ENCODE data around the gene ELF1.

Gene ELF1

GRCh38 chr13:41006978-41007743 is 12.0 kb downstream of the ELF1 start:
- no peak for DNase-seq (ENCODE audit: low read depth in 3 of 3)

GRCh38 chr13:41006306-41006705 is 12.8 kb downstream of the ELF1 start:
- no peak for DNase-seq (ENCODE audit: low read depth in 3 of 3)

- no peak for DNase-seq (ENCODE audit: low read depth in 3 of 3)
Measured at GRCh38 chr13:41005704-41006103, 13.4 kb downstream of the ELF1 start.

- no peak for DNase-seq (ENCODE audit: low read depth in 3 of 3)
Measured at GRCh38 chr13:41004875-41005693, 14.0 kb downstream of the ELF1 start.

- no peak for DNase-seq (ENCODE audit: low read depth in 3 of 3)
Measured at GRCh38 chr13:41002606-41003005, 16.5 kb downstream of the ELF1 start.

- no peak for DNase-seq (ENCODE audit: low read depth in 3 of 3)
Measured at GRCh38 chr13:41001695-41002094, 17.4 kb downstream of the ELF1 start.

GRCh38 chr13:40999416-40999815 is 19.7 kb downstream of the ELF1 start:
- DNase-seq (ENCODE audit: low read depth in 3 of 3): no peak

GRCh38 chr13:40996426-40997092 is 22.6 kb downstream of the ELF1 start:
- no peak for DNase-seq (ENCODE audit: low read depth in 3 of 3)

GRCh38 chr13:40995997-40996396 is 23.1 kb downstream of the ELF1 start:
- no peak for DNase-seq (ENCODE audit: low read depth in 3 of 3)

- DNase-seq (ENCODE audit: low read depth in 3 of 3): no peak
Measured at GRCh38 chr13:40994581-40995230, 24.4 kb downstream of the ELF1 start.

GRCh38 chr13:40993987-40994386 is 25.1 kb downstream of the ELF1 start:
- no peak for DNase-seq (ENCODE audit: low read depth in 3 of 3)

- DNase-seq (ENCODE audit: low read depth in 3 of 3): no peak
Measured at GRCh38 chr13:40992678-40993518, 26.2 kb downstream of the ELF1 start.

- DNase-seq (ENCODE audit: low read depth in 3 of 3): no peak
Measured at GRCh38 chr13:40987606-40988280, 31.4 kb downstream of the ELF1 start.

- DNase-seq (ENCODE audit: low read depth in 3 of 3): no peak
Measured at GRCh38 chr13:40986101-40986856, 32.8 kb downstream of the ELF1 start.

GRCh38 chr13:40985381-40986100 is 33.6 kb downstream of the ELF1 start:
- no peak for DNase-seq (ENCODE audit: low read depth in 3 of 3)

GRCh38 chr13:40984668-40985366 is 34.3 kb downstream of the ELF1 start:
- no peak for DNase-seq (ENCODE audit: low read depth in 3 of 3)

GRCh38 chr13:40983725-40984667 is 35.1 kb downstream of the ELF1 start:
- no peak for DNase-seq (ENCODE audit: low read depth in 3 of 3)
